ENCODE measurements around the gene ATP6V1B1.

GRCh38 chr2:70898363-70899240 is 37.1 kb upstream of the ATP6V1B1 start:
- TF ChIP-seq CTCF (conservative IDR thresholded peaks at IDR 0.05; ENCODE audit: low read length), result no peak
- no peak for TF ChIP-seq EZH2phosphoT487 (IDR thresholded peaks at IDR 0.05; ENCODE audit: borderline replicate concordance)

All from Loucy (cell line).